ENCODE measurements around the gene RBCK1.

RBCK1 gene

GRCh38 chr20:400454-401275, 7.4 kb upstream of the RBCK1 start:
- no peak for DNase-seq

- no peak for DNase-seq
These were observed 6.2 kb upstream of the RBCK1 start for GRCh38 chr20:401682-402495.

GRCh38 chr20:402496-402885, 5.6 kb upstream of the RBCK1 start:
- no peak for DNase-seq

- DNase-seq = no peak
These were observed 5.1 kb upstream of the RBCK1 start for GRCh38 chr20:402898-403581.

GRCh38 chr20:403582-403957, 4.5 kb upstream of the RBCK1 start:
- no peak for DNase-seq

GRCh38 chr20:404088-404487, 4.0 kb upstream of the RBCK1 start:
- DNase-seq = no peak

GRCh38 chr20:406200-407132, 1.6 kb upstream of the RBCK1 start:
- no peak for DNase-seq

GRCh38 chr20:407133-407952, 756 bp upstream of the RBCK1 start:
- DNase-seq = no peak

- no peak for DNase-seq
These were observed 971 bp downstream of the RBCK1 start for GRCh38 chr20:408843-409696.

- DNase-seq = no peak
These were observed 1.8 kb downstream of the RBCK1 start for GRCh38 chr20:409697-410559.

GRCh38 chr20:412081-412480, 4.0 kb downstream of the RBCK1 start:
- DNase-seq = no peak

GRCh38 chr20:414161-414560, 6.1 kb downstream of the RBCK1 start:
- DNase-seq = no peak

GRCh38 chr20:415820-416322, 7.8 kb downstream of the RBCK1 start:
- no peak for DNase-seq

GRCh38 chr20:416950-417800, 9.1 kb downstream of the RBCK1 start:
- no peak for DNase-seq

GRCh38 chr20:417801-418342, 9.8 kb downstream of the RBCK1 start:
- no peak for DNase-seq

GRCh38 chr20:418858-419365, 10.8 kb downstream of the RBCK1 start:
- DNase-seq = no peak

- no peak for DNase-seq
These were observed 11.6 kb downstream of the RBCK1 start for GRCh38 chr20:419556-420165.

All from activated effector memory CD4-positive, alpha-beta T cell treated with Interleukin-2 at 50 U/mL for 16 hours (primary cell).